ENCODE results near the gene ZNF846. TPM values are rescaled to one million over a fixed set of nuclear protein-coding genes. Genes with fewer than 3 reads are reported as not detected.

ZNF846 gene
- total RNA-seq, 1 donor from 2014 or later = 4.2 TPM

- H3K27me3 ChIP-seq (ENCODE audit: control insufficient read depth, insufficient read depth, low read length) = no peaks in the 10 kb centered on the region
- TF ChIP-seq CTCF (IDR thresholded peaks at IDR 0.05; ENCODE audit: insufficient read depth, low read length, poor library complexity, severe bottlenecking) = no peak
- no peak overlapping the region for H3K4me3 ChIP-seq (ENCODE audit: low read depth, low read length)
- no peaks in the 10 kb centered on the region for H3K36me3 ChIP-seq (ENCODE audit: control insufficient read depth, insufficient read depth, low read length)
- DNase-seq (ENCODE audit: low read depth) = no peak
These were observed 33.4 kb upstream of the ZNF846 start for GRCh38 chr19:9801976-9802375.

- no peaks in the 10 kb centered on the region for H3K27me3 ChIP-seq (ENCODE audit: control insufficient read depth, insufficient read depth, low read length)
- DNase-seq (ENCODE audit: low read depth) = no peak
- no peak for TF ChIP-seq CTCF (IDR thresholded peaks at IDR 0.05; ENCODE audit: insufficient read depth, low read length, poor library complexity, severe bottlenecking)
- H3K4me3 ChIP-seq (ENCODE audit: low read depth, low read length) = no peak overlapping the region
- no peaks in the 10 kb centered on the region for H3K36me3 ChIP-seq (ENCODE audit: control insufficient read depth, insufficient read depth, low read length)
These were observed 30.6 kb upstream of the ZNF846 start for GRCh38 chr19:9799162-9799561.

- H3K27me3 ChIP-seq (ENCODE audit: control insufficient read depth, insufficient read depth, low read length) = no peaks in the 10 kb centered on the region
- DNase-seq (ENCODE audit: low read depth) = no peak
- H3K36me3 ChIP-seq (ENCODE audit: control insufficient read depth, insufficient read depth, low read length) = no peaks in the 10 kb centered on the region
- no peak overlapping the region for H3K4me3 ChIP-seq (ENCODE audit: low read depth, low read length)
- no peak for TF ChIP-seq CTCF (IDR thresholded peaks at IDR 0.05; ENCODE audit: insufficient read depth, low read length, poor library complexity, severe bottlenecking)
These were observed 29.3 kb upstream of the ZNF846 start for GRCh38 chr19:9797871-9798270.

- peak; percentile 76 for TF ChIP-seq CTCF (IDR thresholded peaks at IDR 0.05; ENCODE audit: insufficient read depth, low read length, poor library complexity, severe bottlenecking)
- H3K36me3 ChIP-seq (ENCODE audit: control insufficient read depth, insufficient read depth, low read length) = no peaks in the 10 kb centered on the region
- no peak overlapping the region for H3K4me3 ChIP-seq (ENCODE audit: low read depth, low read length)
- peak; percentile 72 for DNase-seq (ENCODE audit: low read depth)
- H3K27me3 ChIP-seq (ENCODE audit: control insufficient read depth, insufficient read depth, low read length) = no peaks in the 10 kb centered on the region
These were observed 27.7 kb upstream of the ZNF846 start for GRCh38 chr19:9796113-9796773.

GRCh38 chr19:9793071-9793591 is 24.6 kb upstream of the ZNF846 start:
- no peak for TF ChIP-seq CTCF (IDR thresholded peaks at IDR 0.05; ENCODE audit: insufficient read depth, low read length, poor library complexity, severe bottlenecking)
- no peak for DNase-seq (ENCODE audit: low read depth)
- H3K27me3 ChIP-seq (ENCODE audit: control insufficient read depth, insufficient read depth, low read length) = no peaks in the 10 kb centered on the region
- H3K36me3 ChIP-seq (ENCODE audit: control insufficient read depth, insufficient read depth, low read length) = no peaks in the 10 kb centered on the region
- peak overlapping the region; percentile 75 for H3K4me3 ChIP-seq (ENCODE audit: low read depth, low read length)
